ENCODE data around the gene UPK3BL1. TPM values are rescaled to one million over a fixed set of nuclear protein-coding genes. Genes with fewer than 3 reads are reported as not detected.

UPK3BL1 gene
- polyA plus RNA-seq, 1 donor = 33.0 TPM

Other genes with a start within 250 kb of the UPK3BL1 start
- gene PRKRIP1, start 246.4 kb downstream of the UPK3BL1 start, polyA plus RNA-seq = 30.0 TPM
- gene ORAI2, start 209.2 kb downstream of the UPK3BL1 start, polyA plus RNA-seq = 9.9 TPM
- 10.5 TPM for gene ALKBH4, start 177.9 kb downstream of the UPK3BL1 start, polyA plus RNA-seq
- gene LRWD1, start 177.8 kb downstream of the UPK3BL1 start, polyA plus RNA-seq = 11.2 TPM
- gene POLR2J, start 163.9 kb downstream of the UPK3BL1 start, polyA plus RNA-seq = 50.7 TPM
- 14.2 TPM for gene RASA4B, start 125.0 kb downstream of the UPK3BL1 start, polyA plus RNA-seq
- 17.0 TPM for gene UPK3BL2, start 99.1 kb downstream of the UPK3BL1 start, polyA plus RNA-seq
- gene SPDYE2, start 91.6 kb downstream of the UPK3BL1 start, polyA plus RNA-seq = 3.2 TPM
- 40.4 TPM for gene POLR2J3, start 70.2 kb downstream of the UPK3BL1 start, polyA plus RNA-seq
- gene RASA4, start 26.0 kb downstream of the UPK3BL1 start, polyA plus RNA-seq = 30.1 TPM
- gene SPDYE2B, start 7.5 kb upstream of the UPK3BL1 start, polyA plus RNA-seq = 1.0 TPM
- 4.4 TPM for gene POLR2J2, start 28.9 kb upstream of the UPK3BL1 start, polyA plus RNA-seq
- gene FAM185A, start 106.2 kb upstream of the UPK3BL1 start, polyA plus RNA-seq = 7.4 TPM